GM21515 (cell line): ENCODE data around the gene PREX1.

Experiments used
- ATAC-seq: cut with Tn5 transposase; IDR thresholded peaks from one replicate; pipeline ENCODE4 v1.9.1; 2021; ENCODE audit not compliant: unreplicated experiment

Gene PREX1

DNA sequence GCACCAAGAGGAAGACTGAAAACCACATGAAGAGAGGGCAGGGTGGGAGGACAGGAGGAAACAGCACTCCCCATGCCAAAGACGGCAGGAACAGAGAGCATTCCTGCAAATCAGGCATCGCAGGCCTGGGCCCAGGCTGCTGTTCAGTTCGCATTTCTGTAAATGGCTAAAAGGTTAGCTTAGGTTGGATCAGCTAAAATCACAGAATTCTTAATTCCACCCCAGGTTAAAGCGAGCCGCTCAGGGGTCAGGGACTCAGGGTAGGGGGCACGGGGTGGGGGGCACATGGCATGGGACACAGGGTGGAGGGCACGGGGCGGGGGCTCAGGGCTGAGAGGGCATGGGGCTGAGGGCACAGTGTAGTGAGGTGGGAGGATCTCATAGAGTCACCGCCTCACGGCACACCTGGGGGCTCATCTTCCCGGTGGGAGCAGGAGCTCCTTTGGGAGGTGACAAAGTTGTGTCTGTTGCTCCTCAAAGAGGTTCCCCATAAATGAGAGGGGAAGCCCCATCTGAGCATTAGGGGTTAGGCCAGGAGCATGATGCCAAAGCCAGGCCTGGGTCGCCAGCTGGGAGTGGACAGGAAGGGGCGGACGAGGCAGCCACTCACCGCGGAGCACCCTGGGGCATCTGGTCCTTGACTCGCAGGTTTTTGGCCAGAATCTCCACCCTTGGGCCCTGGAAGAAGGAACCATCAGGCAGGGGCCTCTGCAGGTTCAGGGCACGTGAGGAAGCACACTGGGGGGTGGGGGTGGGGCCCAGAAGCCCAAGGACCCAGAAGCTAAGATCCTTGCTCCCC lies 200.7 kb downstream of the PREX1 start:
- no peak for ATAC-seq

- no peak for ATAC-seq
Measured at GRCh38 chr20:48626226-48626937, 201.4 kb downstream of the PREX1 start.

DNA sequence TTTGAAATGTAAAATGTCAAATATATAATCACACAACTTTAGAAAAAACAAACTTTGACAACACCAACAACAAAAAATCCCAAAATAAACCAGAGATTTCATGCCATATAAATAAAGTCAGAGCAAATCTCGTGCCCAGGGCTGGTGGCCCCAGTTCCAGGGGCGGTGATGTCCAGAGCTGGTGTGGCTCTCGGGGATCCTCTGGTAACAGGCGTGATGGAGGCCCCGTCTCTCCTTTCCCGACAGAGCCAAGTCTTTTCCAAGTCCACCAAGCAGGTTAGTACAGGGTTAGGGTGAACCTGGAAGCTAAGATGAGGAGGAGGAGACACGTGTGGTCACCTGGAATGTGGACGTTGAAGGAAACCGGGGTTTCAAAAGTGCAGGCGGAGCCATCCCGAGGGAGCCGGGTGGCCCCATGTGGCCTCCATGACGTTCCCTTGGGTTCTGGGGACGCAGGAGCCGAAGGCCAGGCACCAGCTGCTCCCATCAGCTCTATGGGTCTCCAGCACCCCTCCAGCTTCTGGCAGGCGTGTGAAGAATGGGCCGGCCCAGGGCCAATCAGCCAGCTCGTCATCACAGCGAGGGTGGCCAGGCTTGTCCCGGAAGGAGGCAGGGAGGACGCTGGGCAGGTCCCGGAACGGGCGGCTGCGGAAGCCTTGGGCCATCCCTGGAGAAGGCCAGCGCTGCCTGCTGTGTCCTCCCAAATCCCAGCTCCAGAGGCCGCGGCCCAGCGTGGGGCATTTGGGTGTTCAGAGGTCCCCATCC lies 202.5 kb downstream of the PREX1 start:
- ATAC-seq = no peak

DNA sequence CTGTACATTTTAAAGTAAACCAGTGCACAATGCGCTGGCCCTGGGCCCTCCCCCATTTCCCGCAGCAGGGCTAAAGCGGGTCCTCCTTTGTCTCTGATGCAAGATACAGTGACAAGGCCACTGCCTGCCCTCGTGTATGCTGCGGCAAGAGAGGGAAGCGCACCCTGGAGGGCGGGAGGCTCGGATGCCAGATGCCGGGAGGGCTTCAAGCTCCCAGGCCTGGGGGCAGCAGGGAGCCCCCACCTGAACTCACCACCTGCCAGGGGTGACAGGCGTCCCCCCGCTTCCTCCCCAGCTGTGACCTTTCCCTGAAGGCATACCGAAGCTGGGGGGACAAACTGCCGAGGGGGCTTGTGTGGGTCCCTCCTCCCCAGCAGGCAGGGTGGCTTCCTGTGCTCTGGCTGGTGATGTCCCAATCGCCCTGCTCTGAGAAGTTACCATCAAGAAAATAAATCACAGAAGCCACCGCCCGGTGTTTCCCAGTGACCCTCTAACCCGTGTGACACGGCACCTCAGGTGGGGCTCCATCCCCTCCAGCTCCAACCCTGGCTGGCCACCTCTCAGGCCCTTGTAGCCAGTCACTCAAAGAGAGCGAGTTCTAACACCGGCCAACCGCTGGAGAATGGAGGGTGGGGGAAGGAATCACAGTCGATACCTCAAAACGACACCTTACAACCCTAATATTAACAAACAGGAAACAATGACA lies 203.3 kb downstream of the PREX1 start:
- no peak for ATAC-seq

DNA sequence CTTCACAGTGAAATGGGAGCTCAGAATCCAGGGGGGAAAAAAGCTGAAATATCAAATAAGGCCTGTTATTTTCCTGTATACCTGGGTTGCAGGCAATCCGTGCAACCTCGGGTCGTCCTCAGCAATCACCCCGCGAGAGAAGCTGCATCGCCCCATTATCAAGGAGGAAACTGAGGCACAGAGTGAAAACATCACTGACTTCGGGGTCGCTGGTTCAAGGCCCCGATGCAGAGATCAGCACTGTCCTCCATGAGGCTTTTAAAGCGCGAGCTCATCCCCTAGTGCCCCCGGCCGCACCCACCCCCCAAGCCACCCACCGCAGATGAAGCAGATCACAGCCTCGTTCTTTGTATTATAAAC lies 203.9 kb downstream of the PREX1 start:
- ATAC-seq = no peak

DNA sequence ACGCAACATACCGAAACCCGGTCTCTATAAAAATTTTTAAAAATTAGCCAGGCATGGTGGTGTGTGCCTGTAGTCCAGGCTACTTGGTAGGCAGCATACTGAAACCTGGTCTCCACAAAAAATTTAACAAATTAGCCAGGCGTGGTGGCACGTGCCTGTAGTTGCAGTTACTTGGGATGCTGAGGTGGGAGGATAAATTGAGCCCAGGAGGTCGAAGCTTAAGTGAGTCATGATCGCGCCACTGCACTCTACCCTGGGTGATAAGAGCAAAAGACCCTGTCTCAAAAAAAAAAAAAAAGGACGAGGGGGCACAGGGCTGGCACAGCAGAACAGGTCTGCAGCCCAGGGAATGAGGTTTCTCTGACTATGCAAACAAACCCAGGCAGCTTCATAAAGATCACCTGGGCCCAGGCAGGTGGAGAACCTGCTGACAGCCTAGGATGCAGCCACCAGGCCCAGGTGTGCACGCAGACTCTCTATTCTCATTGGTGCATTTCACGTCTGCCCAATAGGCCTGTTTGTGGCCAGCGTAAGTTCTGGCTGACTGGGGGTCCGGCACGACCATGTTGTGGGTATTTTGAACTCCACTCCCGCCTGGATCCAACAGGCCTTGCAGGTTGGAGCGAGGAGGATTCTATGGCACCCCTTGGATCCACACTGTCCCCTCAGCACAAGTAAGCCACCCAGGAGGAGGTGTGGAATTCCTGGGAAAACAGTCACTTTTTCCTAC lies 204.5 kb downstream of the PREX1 start:
- ATAC-seq = no peak

- ATAC-seq = no peak
Measured at GRCh38 chr20:48622421-48622820, 205.4 kb downstream of the PREX1 start.

GRCh38 chr20:48621376-48622078 lies 206.3 kb downstream of the PREX1 start:
- ATAC-seq = no peak

- no peak for ATAC-seq
Measured at GRCh38 chr20:48620507-48621375, 207.1 kb downstream of the PREX1 start.

DNA sequence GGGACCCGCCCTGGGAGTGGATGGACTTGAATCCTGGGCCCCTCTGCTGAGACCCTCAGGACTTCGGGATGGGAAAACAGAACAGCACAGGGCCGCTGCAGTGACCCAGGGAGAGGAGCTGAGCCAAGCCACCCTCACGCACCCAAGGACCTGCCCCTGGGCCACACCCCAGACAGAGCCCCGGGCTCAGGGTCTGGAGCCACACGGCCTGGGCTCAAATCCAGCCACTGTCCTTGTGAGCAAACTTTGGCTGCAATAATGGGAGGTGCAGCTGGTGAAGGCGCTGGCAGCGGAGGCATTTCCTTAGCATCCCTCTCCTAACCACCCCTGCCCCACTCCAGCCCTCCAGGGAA lies 207.7 kb downstream of the PREX1 start:
- no peak for ATAC-seq

DNA sequence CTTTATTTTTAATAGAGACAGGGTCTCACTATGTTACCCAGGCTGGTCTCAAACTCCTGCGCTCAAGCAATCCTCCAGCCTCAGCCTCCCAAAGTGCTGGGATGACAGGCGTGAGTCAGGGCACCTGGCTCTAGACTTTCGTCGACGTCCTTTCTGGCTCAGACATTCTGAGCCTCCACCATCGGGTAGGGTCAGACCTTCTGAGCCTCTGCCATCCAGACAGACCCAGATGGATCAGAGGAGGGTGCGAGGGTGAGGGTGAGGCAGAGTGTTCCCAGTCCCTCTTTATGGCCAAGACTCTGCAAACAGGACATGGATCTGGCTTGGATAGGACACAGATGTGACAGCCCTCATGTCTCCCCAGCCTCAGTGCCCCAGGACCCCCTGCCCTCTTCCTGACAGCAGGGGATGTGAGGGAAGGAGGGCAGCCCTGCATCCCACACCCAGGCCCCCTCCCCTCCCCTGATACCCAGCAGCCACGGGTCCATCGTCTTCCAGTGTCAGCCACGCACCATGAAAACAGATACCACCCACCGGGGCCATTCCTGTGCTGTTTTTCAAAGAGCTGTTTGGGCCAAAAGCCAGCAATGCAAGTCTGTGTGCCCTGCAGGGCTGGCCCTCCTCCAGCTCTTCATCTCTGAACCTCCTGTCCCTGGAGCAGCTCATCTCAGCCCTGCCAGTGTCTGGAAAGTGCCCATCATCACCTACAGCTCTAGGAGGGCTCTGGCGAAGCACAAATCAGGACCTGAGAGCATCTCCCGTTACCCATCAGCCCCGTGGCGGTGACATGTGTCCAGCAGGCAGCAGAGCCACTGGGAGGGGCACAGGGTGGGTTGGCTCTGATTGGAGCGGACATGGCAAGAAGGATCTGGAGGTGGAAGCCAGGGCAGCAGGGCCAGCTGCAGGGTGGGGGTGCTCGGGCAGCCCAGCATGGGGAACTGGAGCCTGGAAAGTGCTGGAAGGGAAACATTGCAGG lies 208.4 kb downstream of the PREX1 start:
- no peak for ATAC-seq

DNA sequence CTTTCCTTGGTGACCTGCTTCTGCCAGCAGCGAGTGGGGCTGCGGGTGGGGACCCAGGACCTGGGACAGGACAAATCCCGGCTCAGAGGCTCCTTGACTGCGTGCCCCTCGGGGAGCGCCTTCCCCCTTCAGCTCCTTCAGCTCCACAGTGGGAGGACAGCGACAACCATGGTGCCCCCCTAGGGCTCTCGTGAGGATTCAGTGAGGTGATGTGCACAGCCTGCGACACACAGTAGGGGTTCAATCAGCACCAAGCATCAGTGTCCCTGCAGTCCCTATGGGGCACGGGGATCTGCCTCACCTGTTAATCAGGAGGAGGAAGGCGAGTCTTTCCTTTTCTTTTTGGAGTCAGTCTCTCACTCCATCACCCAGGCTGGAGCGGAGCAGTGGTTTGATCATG lies 209.2 kb downstream of the PREX1 start:
- no peak for ATAC-seq

- ATAC-seq = no peak
Measured at GRCh38 chr20:48618052-48618451, 209.7 kb downstream of the PREX1 start.

GRCh38 chr20:48617481-48617880 lies 210.3 kb downstream of the PREX1 start:
- no peak for ATAC-seq

- ATAC-seq = no peak
Measured at GRCh38 chr20:48616481-48616880, 211.3 kb downstream of the PREX1 start.

DNA sequence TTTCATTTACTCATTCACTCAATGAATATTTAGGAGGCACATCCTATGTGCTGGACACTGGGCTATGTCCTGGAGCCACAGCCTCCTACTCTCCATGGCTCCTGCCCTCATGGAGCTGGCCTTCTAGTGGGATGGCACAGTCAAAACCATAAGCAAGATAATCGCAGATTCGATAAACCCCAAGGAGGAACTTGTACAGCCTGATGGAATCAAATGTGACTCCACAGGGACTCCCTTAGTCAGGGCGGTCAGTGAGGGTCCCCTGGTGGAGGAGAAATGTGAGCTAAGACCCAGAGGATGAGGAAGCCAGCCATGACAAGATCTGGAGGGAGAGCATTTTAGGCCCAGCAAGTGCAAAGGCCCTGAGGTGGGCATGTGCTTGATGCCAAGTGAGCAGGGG lies 211.9 kb downstream of the PREX1 start:
- no peak for ATAC-seq

DNA sequence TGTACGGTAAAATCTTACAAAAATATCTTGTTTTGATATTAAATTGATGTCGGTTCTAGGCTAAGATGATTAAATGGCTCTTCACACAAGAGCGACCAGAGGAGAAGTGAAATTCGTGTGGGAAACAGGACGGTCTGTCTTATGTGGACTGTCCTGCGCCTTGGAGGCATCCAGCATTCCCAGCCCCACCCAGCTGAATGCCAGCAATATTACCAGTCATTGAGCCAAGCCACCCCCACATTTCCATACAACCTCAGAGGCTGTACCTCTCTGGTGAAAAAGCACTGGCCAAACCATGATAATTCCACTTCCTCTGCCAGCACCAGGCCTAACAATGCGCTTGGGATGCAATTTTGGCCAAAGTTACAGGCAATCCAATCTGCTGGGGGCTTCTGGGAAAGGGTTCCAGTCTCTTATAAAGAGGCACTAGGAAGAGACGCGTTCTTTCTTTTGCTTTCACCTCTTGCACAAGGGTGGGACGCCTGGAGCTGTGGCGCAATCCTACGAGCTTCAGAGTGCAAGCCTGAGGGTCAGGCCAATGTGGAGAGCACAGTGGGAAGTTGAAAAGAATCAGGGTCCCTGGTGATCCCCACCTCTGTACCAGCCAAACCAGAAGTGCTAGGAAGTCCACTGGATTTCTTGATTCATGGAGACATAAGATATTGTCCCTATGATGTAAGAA lies 213.1 kb downstream of the PREX1 start:
- no peak for ATAC-seq
